ENCODE measurements around the gene KRTAP24-1.

The KRTAP24-1 gene

DNA sequence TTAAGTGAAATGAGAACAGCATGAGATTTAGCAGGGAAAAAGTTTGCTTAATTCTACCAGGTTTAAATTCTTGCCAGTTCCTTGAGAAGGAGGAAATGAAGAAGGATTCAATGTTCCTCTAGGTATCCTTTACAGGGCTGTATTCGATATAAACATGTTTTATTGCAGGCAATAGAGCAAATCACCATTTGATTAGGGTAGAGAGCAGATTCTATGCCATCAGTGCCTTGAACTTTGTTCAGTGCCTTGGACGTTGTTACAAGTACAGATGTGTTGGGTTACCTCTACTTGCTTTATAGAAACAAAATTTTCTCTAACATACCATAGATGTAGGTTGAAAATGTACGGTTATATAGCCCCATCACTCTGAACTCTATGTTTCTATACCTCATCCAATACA lies 48.7 kb downstream of the KRTAP24-1 start:
- DNase-seq (ENCODE audit: low spot score): no peak

DNA sequence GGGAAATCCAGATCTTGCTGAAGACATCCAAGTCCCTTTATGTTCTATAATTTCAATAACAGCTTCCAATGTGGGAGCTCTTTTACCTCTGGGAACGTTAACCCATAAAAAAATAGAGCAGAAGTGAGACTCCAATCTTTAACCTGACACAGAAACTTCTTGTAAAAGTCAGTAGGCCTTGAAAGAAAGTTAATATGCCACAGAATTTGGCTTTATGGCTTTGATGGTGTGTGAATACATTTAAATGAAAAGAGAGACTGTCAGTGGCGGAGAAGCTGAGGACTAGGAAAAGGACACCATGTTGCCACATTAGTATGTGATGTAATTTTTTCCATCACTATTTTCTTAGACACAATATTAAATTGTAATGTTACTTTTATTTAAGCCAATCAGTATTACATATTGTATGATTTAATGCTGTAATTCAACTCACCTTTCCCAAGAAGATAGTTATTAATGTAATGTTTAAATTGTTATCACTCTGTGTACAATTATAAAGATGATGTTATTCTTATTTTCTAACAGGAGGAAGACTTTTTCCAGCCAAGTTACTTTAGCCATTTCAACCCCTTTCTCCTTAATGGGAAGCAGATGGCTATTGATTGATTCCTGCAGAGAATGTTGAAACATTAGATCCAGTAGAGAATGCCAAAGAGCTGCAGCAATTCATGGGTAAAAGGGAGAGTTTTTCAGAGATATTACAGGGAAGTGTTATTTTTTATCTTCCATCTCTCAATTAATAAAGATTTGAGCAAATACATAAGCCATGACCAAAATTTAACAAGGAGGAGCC lies 49.3 kb downstream of the KRTAP24-1 start:
- no peak for DNase-seq (ENCODE audit: low spot score)

DNA sequence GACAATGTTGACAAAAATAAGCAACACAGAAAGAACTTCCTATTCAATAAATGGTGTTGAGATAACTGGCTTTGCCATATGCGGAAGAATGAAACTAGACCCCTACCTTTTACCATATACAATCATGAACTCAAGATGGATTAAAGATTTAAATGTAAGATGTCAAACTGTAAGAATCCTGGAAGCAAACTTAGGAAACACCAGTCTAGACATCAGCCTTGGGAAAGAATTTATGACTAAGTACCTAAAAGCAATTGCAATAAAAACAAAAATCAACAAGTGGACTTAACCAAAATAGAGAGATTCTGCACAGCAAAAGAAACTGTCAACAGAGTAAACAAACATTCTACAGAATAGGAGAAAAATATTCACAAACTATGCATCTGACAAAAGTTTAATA lies 50.7 kb downstream of the KRTAP24-1 start:
- DNase-seq (ENCODE audit: low spot score): no peak

Data from SW480 (cell line).